Ovary (tissue), 9 donors: ENCODE data around the gene LCP2. TPM values are rescaled to one million over a fixed set of nuclear protein-coding genes. Genes with fewer than 3 reads are reported as not detected.
A peak's percentile ranks its signal among the peaks of the same experiment; 100 is the strongest.

Experiments
- DNase-seq, 5 donors: peaks; one replicate each; pipeline ENCODE4 v3.0.0-alpha.2; 2019 to 2020
- H3K27ac ChIP-seq, 2 donors: fragments of 200-600 bp; one replicate each; pipeline versions ENCODE4 v1.5.1 to v1.8.0; 2019 to 2022
- H3K27me3 ChIP-seq: fragments of 200-600 bp; one replicate; pipeline ENCODE4 v1.8.0; 2022
- H3K36me3 ChIP-seq: fragments of 200-600 bp; sonication (generic); one replicate; pipeline ENCODE4 v1.5.1; 2019
- H3K4me1 ChIP-seq: one replicate; pipeline ENCODE4 v1.8.1; 2013; ENCODE audit warnings: mild to moderate bottlenecking, moderate library complexity; ENCODE audit not compliant: insufficient read depth
- H3K4me3 ChIP-seq: fragments of 200-600 bp; sonication (generic); one replicate; pipeline ENCODE4 v1.5.1; 2017
- H3K9me3 ChIP-seq, 2 donors: fragments of 200-600 bp in 1 of 2; sonication (generic) in 1 of 2; one replicate each; pipeline versions ENCODE4 v1.5.1 to v1.8.1; 2013 to 2019; ENCODE audit warnings: mild to moderate bottlenecking in 1 of 2, moderate library complexity in 1 of 2
- EP300 ChIP-seq: sonication (generic); formaldehyde crosslinking; IDR thresholded peaks from one replicate; pipeline ENCODE4 v1.6.1; 2017; ENCODE audit warnings: antibody characterized with exemption
- POLR2A ChIP-seq: fragments of 450-650 bp; IDR thresholded peaks from one replicate; pipeline ENCODE4 v1.6.1; 2017; ENCODE audit warnings: antibody characterized with exemption, mild to moderate bottlenecking, moderate library complexity
- WGBS, 3 donors: extraction: QIAGEN DNeasy Blood & Tissue Kit in 1 of 3; methylation state at CpG; one replicate each; pipeline versions ENCODE4 v1.1.5 to v1.1.7; 2013 to 2017; 5-methylcytosine and 5-hydroxymethylcytosine counted together
- intact Hi-C, 4 donors: fragments of 100-400 bp; cut with DNase I; formaldehyde crosslinking; loops; one replicate each; pipeline versions ENCODE4 v1.11.0 to v1.15.1; 2022 to 2023
- polyA plus RNA-seq, 2 donors: library from polyadenylated mRNA; stranded (reverse); fragments of 200-250 nt in 1 of 2; fragments of 350-450 nt in 1 of 2; fragmentation: Illumina TruSeq in 1 of 2; extraction: RNeasy Lipid Tissue Mini Kit (QIAGEN cat#74804) in 1 of 2; gene quantifications; one replicate each; pipeline ENCODE4 v1.2.3, GENCODE V29; 2013 to 2014
- total RNA-seq, 7 donors: library from RNA; depleted of rRNA in 2 of 7; stranded (reverse); fragments of >200 nt in 2 of 7; fragmentation: NEBNext Ultra II Directional in 3 of 7; extraction: Animal tissue kit (Norgen Biotek cat#: 25700) in 3 of 7; gene quantifications; one replicate each; pipeline versions ENCODE4 v1.1.0 to v1.2.4, GENCODE V29; 2016 to 2023
- TF ChIP-seq, protein P1 (sequence below), 3 donors: fragments of 450-650 bp in 2 of 3; fragments of 200-600 bp in 1 of 3; IDR thresholded peaks; one replicate each; pipeline versions ENCODE4 v1.5.1 to v1.8.0; 2016 to 2022; ENCODE audit warnings: antibody characterized with exemption in 3 of 3, mild to moderate bottlenecking in 1 of 3
- donor health status: DM: no; HTN: no; CAD: no; lungs with moderate emphysema.
- donor health status: DM: no; HTN: no; CAD: no.
- donor health status: Bipolar disorder and iron deficiency.
- donor health status: DM: yes; HTN: yes; CAD: no.
- donor health status: DM: no; HTN: no; CAD: no.
- donor health status: DM: yes; HTN: yes; CAD: no.

The LCP2 gene
- total and polyA plus RNA-seq, 9 donors, result 3.1 to 31.1 (median 6.4) TPM

DNA sequence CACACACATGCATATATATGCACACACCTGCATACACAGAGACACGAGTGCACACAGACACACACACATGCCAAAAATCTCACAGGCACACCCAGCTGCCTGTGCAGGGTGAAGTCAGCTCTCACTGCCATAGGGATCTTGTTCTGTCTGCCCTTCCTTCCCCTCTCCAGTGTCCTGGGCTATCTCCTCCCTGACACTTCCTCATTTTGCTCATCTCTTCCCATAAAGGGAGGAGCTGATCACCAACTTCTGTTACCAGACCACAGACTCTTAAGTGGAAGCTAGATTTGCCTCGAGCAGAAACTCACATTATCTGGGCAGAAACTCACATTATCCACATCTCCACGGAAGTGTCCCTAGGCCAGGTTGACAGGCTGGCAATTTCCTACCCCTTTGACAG lies 28.7 kb downstream of the LCP2 start:
- WGBS, 3 donors, result 9 to 51% (median 17%) methylated on average over 3 of the region's 3 CpGs
- no peaks in the 10 kb centered on the region for H3K9me3 ChIP-seq
- TF ChIP-seq POLR2A (no peak), EP300 (no peak)
- TF ChIP-seq, protein P1, sequence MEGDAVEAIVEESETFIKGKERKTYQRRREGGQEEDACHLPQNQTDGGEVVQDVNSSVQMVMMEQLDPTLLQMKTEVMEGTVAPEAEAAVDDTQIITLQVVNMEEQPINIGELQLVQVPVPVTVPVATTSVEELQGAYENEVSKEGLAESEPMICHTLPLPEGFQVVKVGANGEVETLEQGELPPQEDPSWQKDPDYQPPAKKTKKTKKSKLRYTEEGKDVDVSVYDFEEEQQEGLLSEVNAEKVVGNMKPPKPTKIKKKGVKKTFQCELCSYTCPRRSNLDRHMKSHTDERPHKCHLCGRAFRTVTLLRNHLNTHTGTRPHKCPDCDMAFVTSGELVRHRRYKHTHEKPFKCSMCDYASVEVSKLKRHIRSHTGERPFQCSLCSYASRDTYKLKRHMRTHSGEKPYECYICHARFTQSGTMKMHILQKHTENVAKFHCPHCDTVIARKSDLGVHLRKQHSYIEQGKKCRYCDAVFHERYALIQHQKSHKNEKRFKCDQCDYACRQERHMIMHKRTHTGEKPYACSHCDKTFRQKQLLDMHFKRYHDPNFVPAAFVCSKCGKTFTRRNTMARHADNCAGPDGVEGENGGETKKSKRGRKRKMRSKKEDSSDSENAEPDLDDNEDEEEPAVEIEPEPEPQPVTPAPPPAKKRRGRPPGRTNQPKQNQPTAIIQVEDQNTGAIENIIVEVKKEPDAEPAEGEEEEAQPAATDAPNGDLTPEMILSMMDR (IDR thresholded peaks at IDR 0.05), result no peak
- DNase-seq, result no peak
- intact Hi-C loops, result loop anchor here in 3 of 4 donors (5.0 kb wide), 4 partner anchors 38 to 153 kb away; no protein-coding TSS in a partner anchor
- no peak overlapping the region for H3K4me3 ChIP-seq
- no peaks in the 10 kb centered on the region for H3K36me3 ChIP-seq
- peaks cover 13% of the 10 kb centered on the region for H3K4me1 ChIP-seq
- H3K27me3 ChIP-seq, result no peaks in the 10 kb centered on the region
- H3K27ac ChIP-seq, result no peak overlapping the region

DNA sequence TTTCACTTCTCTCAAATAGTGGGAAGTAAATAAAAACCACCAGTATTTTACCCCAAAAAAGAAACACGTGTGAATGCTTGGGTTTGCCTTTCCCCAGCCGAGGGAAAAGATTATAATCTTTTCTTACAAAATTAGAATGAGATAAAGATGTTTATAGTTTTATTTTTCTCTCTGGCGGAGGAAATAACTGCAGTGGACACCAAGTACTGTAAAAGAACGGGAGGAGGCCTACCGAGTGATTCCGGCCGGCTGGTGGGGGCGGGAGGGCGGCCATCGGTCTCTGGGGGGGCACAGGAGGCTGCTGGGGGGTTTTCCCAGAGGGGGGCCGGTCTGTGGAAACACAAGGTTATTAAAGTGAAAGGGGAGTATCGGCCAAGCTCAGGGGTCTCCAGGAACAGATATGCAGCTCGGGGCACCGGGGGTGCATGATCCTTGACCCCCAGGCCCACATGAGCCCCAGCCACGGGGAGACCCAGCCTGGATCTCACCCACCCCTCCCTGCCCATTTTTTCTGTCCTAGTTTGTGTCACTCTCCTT lies 29.4 kb downstream of the LCP2 start:
- Histone ChIP-seq H3K27ac (no peak overlapping the region), H3K9me3 (no peaks in the 10 kb centered on the region), H3K4me3 (no peak overlapping the region), H3K27me3 (no peaks in the 10 kb centered on the region), H3K4me1 (peaks cover 13% of the 10 kb centered on the region), H3K36me3 (no peaks in the 10 kb centered on the region)
- intact Hi-C loops, result loop anchor here in 3 of 4 donors (5.0 kb wide), 4 partner anchors 39 to 154 kb away; no protein-coding TSS in a partner anchor
- TF ChIP-seq POLR2A, result no peak
- TF ChIP-seq, protein P1 (IDR thresholded peaks at IDR 0.05), result no peak
- no peak for TF ChIP-seq EP300
- WGBS, 3 donors, result 10 to 15% (median 11%) methylated on average over 15 of the region's 15 CpGs
- peak in 1 of 5 donors; percentile 57 for DNase-seq

DNA sequence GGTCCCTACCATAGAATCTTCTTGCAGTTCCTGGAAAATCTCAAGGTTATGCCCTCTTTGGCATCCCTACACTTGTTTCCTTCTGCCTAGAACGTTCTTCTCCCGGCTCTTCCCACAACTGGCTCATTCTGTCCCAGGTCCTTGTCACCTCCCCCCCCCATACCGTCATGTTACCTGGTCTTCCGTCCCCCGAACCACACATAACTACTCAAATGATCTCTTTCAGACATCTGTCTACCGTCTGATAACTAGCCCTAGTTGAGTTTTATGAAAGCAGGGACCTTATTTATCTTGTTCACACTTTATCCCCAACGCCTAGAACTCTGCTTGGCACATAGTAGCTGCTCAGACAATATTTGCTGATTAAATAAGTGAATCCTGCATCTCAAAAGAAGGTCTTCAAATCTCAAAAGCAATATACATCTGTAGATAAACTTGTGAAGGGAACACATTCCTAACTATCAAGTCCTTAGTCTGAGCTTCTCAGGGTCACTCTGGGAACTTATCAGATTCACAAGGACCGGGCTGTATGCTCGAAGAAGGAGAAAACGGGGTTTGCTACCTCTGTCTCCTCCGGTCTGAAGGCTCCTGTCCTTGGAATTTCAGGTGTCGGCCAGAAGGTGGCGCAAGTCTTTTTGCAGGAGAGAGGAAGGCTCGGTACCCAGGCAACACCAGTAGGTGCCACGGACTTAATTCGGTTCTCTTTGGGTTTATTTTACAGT lies 30.0 kb downstream of the LCP2 start:
- DNase-seq, result peak; percentile 71 to 85 (median 77)
- WGBS, 3 donors, result 31 to 32% (median 32%) methylated on average over 16 of the region's 16 CpGs
- peaks cover 13% of the 10 kb centered on the region for H3K4me1 ChIP-seq
- no peaks in the 10 kb centered on the region for H3K36me3 ChIP-seq
- no peak overlapping the region for H3K27ac ChIP-seq
- no peaks in the 10 kb centered on the region for H3K9me3 ChIP-seq
- no peak overlapping the region for H3K4me3 ChIP-seq
- no peak for TF ChIP-seq POLR2A
- TF ChIP-seq, protein P1 (IDR thresholded peaks at IDR 0.05), result peak in 2 of 3 donors; percentile 71 to 74
- H3K27me3 ChIP-seq, result no peaks in the 10 kb centered on the region
- intact Hi-C loops, result loop anchor here in 3 of 4 donors (5.0 kb wide), 4 partner anchors 40 to 155 kb away; no protein-coding TSS in a partner anchor

DNA sequence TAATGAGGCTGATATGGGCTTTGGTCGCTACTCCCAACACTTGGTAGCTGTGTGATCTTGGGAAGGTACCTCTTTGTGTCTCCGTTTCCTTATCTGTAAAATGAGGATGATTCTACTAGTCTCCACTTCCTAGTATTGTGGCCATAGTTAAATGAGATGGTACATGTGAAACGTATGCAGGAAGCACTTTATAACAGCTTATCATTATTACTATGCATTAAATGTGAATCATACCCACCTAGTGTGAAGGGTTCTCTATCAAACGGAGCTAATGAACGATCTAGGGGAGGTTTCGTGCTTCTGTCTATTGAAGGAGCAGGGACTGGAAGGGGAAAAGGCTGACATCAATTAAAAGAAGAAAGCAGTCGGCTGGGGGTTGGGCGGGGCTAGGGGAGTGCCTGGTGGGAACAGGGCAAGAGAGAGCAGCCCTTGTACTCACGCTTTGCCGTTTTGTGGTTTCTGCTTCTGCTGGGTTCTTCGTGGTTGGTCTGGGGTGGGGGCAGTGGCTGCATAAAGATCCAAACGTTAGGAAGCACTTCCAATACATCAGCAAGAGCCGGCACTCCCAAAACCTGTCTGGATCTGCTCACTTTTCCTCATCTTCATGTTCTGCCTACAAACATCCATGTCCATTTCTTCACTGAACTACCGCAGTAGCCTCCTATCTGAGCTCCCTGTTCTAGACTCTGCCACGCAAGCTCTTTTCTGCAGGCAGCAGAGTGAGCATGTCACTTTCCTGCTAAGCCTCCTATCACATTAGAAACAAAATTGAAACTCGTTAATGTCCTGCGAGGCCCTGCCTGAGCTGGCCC lies 30.8 kb downstream of the LCP2 start:
- 73 to 76% (median 75%) methylated on average over 17 of the region's 17 CpGs for WGBS, 3 donors
- DNase-seq, result no peak
- TF ChIP-seq, protein P1 (IDR thresholded peaks at IDR 0.05), result no peak

More for the DNA sequence above, 30.8 kb downstream of the LCP2 start:
- Histone ChIP-seq H3K27me3 (no peaks in the 10 kb centered on the region), H3K4me3 (no peak overlapping the region), H3K36me3 (no peaks in the 10 kb centered on the region), H3K4me1 (peaks cover 11% of the 10 kb centered on the region), H3K9me3 (no peaks in the 10 kb centered on the region), H3K27ac (no peak overlapping the region)
- intact Hi-C loops, result loop anchor here in 3 of 4 donors (5.0 kb wide), 4 partner anchors 41 to 156 kb away; no protein-coding TSS in a partner anchor
